Activated CD4-positive, CD25-positive, alpha-beta regulatory T cell treated with anti-CD3 and anti-CD28 coated beads, Interleukin-2, amount 50 U/mL, for 72 hours (primary cell): ENCODE measurements around the gene ERGIC1.

Source experiments
- DNase-seq: peaks from one replicate; pipeline ENCODE4 v3.0.0; 2021

ERGIC1 gene

GRCh38 chr5:172904312-172904642 is 70.2 kb downstream of the ERGIC1 start:
- DNase-seq: no peak

- DNase-seq: no peak
These were observed 70.7 kb downstream of the ERGIC1 start for GRCh38 chr5:172904643-172905345.

GRCh38 chr5:172905346-172906140 is 71.5 kb downstream of the ERGIC1 start:
- no peak for DNase-seq

GRCh38 chr5:172906436-172906835 is 72.4 kb downstream of the ERGIC1 start:
- DNase-seq: no peak

GRCh38 chr5:172906888-172907287 is 72.8 kb downstream of the ERGIC1 start:
- no peak for DNase-seq

- DNase-seq: no peak
These were observed 73.6 kb downstream of the ERGIC1 start for GRCh38 chr5:172907657-172908056.

GRCh38 chr5:172908662-172909061 is 74.6 kb downstream of the ERGIC1 start:
- DNase-seq: no peak

- DNase-seq: no peak
These were observed 76.0 kb downstream of the ERGIC1 start for GRCh38 chr5:172909931-172910502.

- no peak for DNase-seq
These were observed 77.0 kb downstream of the ERGIC1 start for GRCh38 chr5:172910828-172911627.

GRCh38 chr5:172911628-172911880 is 77.5 kb downstream of the ERGIC1 start:
- no peak for DNase-seq

GRCh38 chr5:172911976-172912375 is 77.9 kb downstream of the ERGIC1 start:
- DNase-seq: no peak

- DNase-seq: no peak
These were observed 79.2 kb downstream of the ERGIC1 start for GRCh38 chr5:172913117-172913850.

- DNase-seq: no peak
These were observed 81.5 kb downstream of the ERGIC1 start for GRCh38 chr5:172915514-172915913.

- DNase-seq: no peak
These were observed 84.6 kb downstream of the ERGIC1 start for GRCh38 chr5:172918421-172919371.

- no peak for DNase-seq
These were observed 85.7 kb downstream of the ERGIC1 start for GRCh38 chr5:172919525-172920446.

- no peak for DNase-seq
These were observed 86.4 kb downstream of the ERGIC1 start for GRCh38 chr5:172920447-172920849.

- DNase-seq: no peak
These were observed 86.9 kb downstream of the ERGIC1 start for GRCh38 chr5:172920995-172921394.

GRCh38 chr5:172921906-172922305 is 87.9 kb downstream of the ERGIC1 start:
- DNase-seq: no peak

- DNase-seq: no peak
These were observed 89.5 kb downstream of the ERGIC1 start for GRCh38 chr5:172923539-172923938.

GRCh38 chr5:172925336-172925948 is 91.4 kb downstream of the ERGIC1 start:
- DNase-seq: no peak
